ENCODE data around the gene CAPS.

- TF ChIP-seq MAX (CRISPR knock-in tag; IDR thresholded peaks at IDR 0.05) (no peak), CTCF (IDR thresholded peaks at IDR 0.05) (no peak), KAT7 (CRISPR knock-in tag; IDR thresholded peaks at IDR 0.05; ENCODE audit: borderline replicate concordance) (no peak), PRDM15 (CRISPR knock-in tag; IDR thresholded peaks at IDR 0.05) (no peak), FOXJ3 (CRISPR knock-in tag; IDR thresholded peaks at IDR 0.05; ENCODE audit: borderline replicate concordance) (no peak), HMGXB4 (CRISPR knock-in tag; IDR thresholded peaks at IDR 0.05) (no peak)
Measured at GRCh38 chr19:5941673-5942072, 27.6 kb downstream of the CAPS start.
